Muscle of leg (tissue), 16 donors: ENCODE results near the gene NCF1. TPM values are rescaled to one million over a fixed set of nuclear protein-coding genes. Genes with fewer than 3 reads are reported as not detected.
"Not testable (repeated sequence)": the region's sequence is repeated elsewhere in the genome, so short reads cannot be mapped to it uniquely, and the experiment has no call there.

Experiments used
- DNase-seq: peaks from one replicate; pipeline ENCODE4 v3.0.0; 2013
- H3K27ac ChIP-seq: one replicate; pipeline ENCODE4 v1.5.1; 2013; ENCODE audit warnings: mild to moderate bottlenecking, low read length, control low read depth
- H3K27me3 ChIP-seq: one replicate; pipeline ENCODE4 v1.6.1; 2013; ENCODE audit warnings: low read length; ENCODE audit not compliant: control insufficient read depth, insufficient read depth
- H3K36me3 ChIP-seq: one replicate; pipeline ENCODE4 v1.6.1; 2013; ENCODE audit warnings: low read length; ENCODE audit not compliant: control insufficient read depth, insufficient read depth
- H3K4me1 ChIP-seq: one replicate; pipeline ENCODE4 v1.6.1; 2013; ENCODE audit warnings: low read length; ENCODE audit not compliant: control insufficient read depth, insufficient read depth
- H3K4me3 ChIP-seq: one replicate; pipeline ENCODE4 v1.5.1; 2013; ENCODE audit warnings: low read length, control low read depth
- H3K9me3 ChIP-seq: replicated peaks from 2 replicates; pipeline ENCODE4 v1.6.1; 2013; ENCODE audit warnings: low read depth, low read length; ENCODE audit not compliant: control insufficient read depth
- WGBS: methylation state at CpG from one replicate; pipeline ENCODE4 v1.1.5; 2013; ENCODE audit warnings: missing lambda C conversion rate; ENCODE audit not compliant: insufficient coverage; 5-methylcytosine and 5-hydroxymethylcytosine counted together
- long read RNA-seq, 11 donors: transcript quantifications; one replicate each; lab custom pipeline, GENCODE V29; 2026
- polyA plus RNA-seq, 8 donors: library from polyadenylated mRNA; unstranded; fragments of 120-200 nt; gene quantifications; one replicate each; pipeline versions ENCODE4 v1.2.1 to v1.2.3, GENCODE V29; 2013; ENCODE audit warnings: inconsistent platforms in 1 of 8, low replicate concordance in 1 of 8; ENCODE audit not compliant: insufficient read length in 8 of 8, insufficient read depth in 1 of 8
- total RNA-seq: library from RNA; stranded (reverse); fragments of 120-200 nt; gene quantifications from one replicate; pipeline ENCODE4 v1.2.4, GENCODE V29; 2013

Gene NCF1
- total RNA-seq (0.66 TPM), polyA plus RNA-seq (1 to 10 TPM; 1.1 to 3.4 (median 1.7) TPM)
- long read RNA-seq, donor 1, result 0 reads
- long read RNA-seq, donor 2, result 0 reads
- long read RNA-seq, donor 3, result 0 reads
- long read RNA-seq, donor 4, partial matches to known transcripts, result 0 of 1 reads
- long read RNA-seq, donor 4, other reads (novel, unspliced or antisense), result 0 of 1 reads
- long read RNA-seq, donor 5, partial matches to known transcripts, result 0 of 1 reads
- long read RNA-seq, donor 5, other reads (novel, unspliced or antisense), result 0 of 1 reads
- long read RNA-seq, donor 6, result 0 reads
- long read RNA-seq, donor 7, result 0 reads
- long read RNA-seq, donor 8, partial matches to known transcripts, result 0 of 1 reads
- long read RNA-seq, donor 8, other reads (novel, unspliced or antisense), result 0 of 1 reads
- long read RNA-seq, donor 9, result 0 reads
- long read RNA-seq, donor 10, result 0 reads
- long read RNA-seq, donor 11, partial matches to known transcripts, result 0 of 1 reads
- long read RNA-seq, donor 11, other reads (novel, unspliced or antisense), result 0 of 1 reads

DNA sequence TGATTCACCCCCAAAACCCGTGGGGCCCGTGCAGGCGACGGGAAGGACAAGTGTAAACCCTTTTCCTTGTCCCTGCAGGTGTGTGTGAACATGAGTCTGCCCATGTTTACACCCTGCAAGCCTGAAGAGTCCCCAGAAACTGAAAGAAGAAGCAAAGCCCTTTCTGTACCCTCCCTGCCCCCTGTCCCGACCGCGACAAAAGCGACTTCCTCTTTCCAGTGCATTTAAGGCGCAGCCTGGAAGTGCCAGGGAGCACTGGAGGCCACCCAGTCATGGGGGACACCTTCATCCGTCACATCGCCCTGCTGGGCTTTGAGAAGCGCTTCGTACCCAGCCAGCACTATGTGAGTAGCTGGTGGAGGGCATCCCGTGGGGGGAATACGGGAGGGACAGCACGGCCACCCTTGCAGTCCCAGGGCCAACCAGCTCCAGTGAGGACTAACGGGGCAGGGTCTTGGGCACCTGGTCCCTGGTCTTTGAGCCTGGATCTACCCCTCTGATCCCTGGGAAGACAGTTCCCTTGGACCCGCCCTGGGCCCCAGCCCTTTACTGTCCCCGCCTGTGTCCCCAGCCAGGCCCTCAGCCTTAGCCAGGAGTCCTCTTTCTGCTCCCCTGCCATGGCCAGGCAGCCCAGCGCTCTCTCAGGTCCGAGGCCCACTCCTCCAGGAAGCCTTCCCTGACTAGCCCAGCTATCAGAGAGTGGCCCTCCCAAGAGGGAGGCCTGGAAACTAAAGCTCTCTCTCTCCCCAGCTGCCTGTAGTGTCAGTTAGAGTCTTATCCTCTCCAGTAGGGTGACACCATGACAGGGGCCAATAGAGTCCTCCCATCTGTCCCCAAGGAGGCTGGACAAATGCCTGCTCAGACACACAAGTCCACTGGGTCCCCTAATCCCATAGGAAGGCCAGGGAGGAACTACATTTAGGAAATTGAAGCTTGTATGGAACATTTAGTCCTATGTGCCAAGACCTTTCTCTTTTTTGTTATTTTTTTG lies at the start of gene NCF1:
Gene NCF1 (plus strand): TSS at position 252 of the 991 bp plus-strand sequence. CDS start 21 bp downstream, at position 273.
- H3K36me3 ChIP-seq, H3K27me3 ChIP-seq, H3K27ac ChIP-seq, H3K4me1 ChIP-seq, DNase-seq, H3K4me3 ChIP-seq, H3K9me3 ChIP-seq: not testable (repeated sequence)
- WGBS, result no CpG with 5 or more reads among the region's 21 CpGs

DNA sequence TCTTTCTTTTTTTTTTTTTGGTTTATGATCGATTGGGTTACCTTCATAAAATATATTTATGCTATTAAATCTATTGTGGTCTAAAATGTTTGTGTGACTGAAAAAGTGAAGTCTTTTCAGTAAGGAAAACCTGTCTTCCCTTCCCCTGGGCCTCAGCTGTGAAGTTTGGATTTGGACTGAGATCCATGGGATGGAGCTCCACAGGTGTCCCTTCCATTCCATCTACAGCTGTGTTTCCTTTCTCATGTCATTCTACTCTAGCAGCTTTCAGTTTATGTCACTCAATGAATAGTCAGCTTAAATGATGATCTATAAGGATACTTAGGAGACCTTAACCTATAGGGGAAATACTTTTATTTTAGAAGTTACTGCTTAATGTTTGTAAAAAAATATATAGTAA lies 48.0 kb upstream of the NCF1 start:
- H3K27ac ChIP-seq, result no peak overlapping the region
- H3K4me1 ChIP-seq, result no peaks in the 10 kb centered on the region
- H3K36me3 ChIP-seq, result peaks cover 12% of the 10 kb centered on the region
- H3K27me3 ChIP-seq, result no peaks in the 10 kb centered on the region
- WGBS, result no CpG with 5 or more reads among the region's 1 CpG
- H3K9me3 ChIP-seq, result no peaks in the 10 kb centered on the region
- no peak overlapping the region for H3K4me3 ChIP-seq
- no peak for DNase-seq

GRCh38 chr7:74726309-74727101 lies 47.3 kb upstream of the NCF1 start:
- Histone ChIP-seq H3K4me1 (no peaks in the 10 kb centered on the region), H3K27ac (no peak overlapping the region), H3K27me3 (no peaks in the 10 kb centered on the region), H3K4me3 (no peak overlapping the region), H3K9me3 (no peaks in the 10 kb centered on the region), H3K36me3 (peaks cover 10% of the 10 kb centered on the region)
- no peak for DNase-seq
- 97% methylated on average over 5 of the region's 8 CpGs for WGBS

- not testable (repeated sequence) for DNase-seq, H3K9me3 ChIP-seq, H3K27ac ChIP-seq, H3K4me1 ChIP-seq, H3K36me3 ChIP-seq, H3K27me3 ChIP-seq, H3K4me3 ChIP-seq
- WGBS, result no CpG with 5 or more reads among the region's 10 CpGs
These were observed 45.1 kb upstream of the NCF1 start for GRCh38 chr7:74728686-74729085.

GRCh38 chr7:74730186-74730585 lies 43.6 kb upstream of the NCF1 start:
- not testable (repeated sequence) for DNase-seq, H3K9me3 ChIP-seq, H3K4me1 ChIP-seq, H3K36me3 ChIP-seq, H3K4me3 ChIP-seq, H3K27me3 ChIP-seq, H3K27ac ChIP-seq
- no CpG with 5 or more reads among the region's 5 CpGs for WGBS

DNA sequence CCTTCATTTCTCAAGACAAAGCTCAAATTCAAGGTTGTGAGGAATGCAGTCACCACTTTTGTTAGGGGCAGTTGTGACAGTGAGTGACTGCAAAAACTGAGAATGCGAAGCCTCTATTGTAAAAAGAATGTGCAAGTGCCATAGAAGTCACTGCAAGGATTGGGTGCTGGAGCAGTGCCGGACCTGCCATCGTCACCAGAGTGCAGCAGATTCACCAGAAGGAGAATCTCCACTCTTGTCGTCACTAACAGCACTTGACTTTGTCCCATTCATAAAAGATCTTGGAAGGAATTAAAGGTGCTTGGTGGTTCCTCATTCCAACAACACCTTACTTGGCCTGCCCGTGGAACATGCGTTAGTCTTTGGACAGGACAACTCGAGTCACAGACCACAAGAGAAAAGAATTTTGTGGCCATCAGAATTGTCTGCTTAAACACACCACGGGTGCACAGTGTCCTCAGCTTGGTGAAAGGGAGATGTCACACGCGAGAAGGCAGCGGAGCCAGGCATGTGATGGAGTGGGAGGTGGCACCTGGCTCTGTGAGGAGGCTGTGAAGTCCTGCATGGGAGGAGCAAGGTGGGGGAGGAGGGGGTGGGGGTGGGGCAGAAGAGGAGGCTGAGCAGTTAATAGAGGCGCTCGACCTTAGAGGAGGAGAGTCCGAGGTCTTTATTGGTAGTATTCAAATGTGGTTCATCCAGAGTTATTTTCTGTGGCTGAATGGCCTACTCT lies 33.7 kb upstream of the NCF1 start:
- not testable (repeated sequence) for H3K4me3 ChIP-seq, H3K9me3 ChIP-seq, DNase-seq, H3K36me3 ChIP-seq, H3K27ac ChIP-seq, H3K4me1 ChIP-seq, H3K27me3 ChIP-seq
- no CpG with 5 or more reads among the region's 14 CpGs for WGBS

- not testable (repeated sequence) for H3K27me3 ChIP-seq, DNase-seq, H3K4me1 ChIP-seq, H3K4me3 ChIP-seq, H3K36me3 ChIP-seq, H3K27ac ChIP-seq, H3K9me3 ChIP-seq
- no CpG with 5 or more reads among the region's 9 CpGs for WGBS
These were observed 29.8 kb upstream of the NCF1 start for GRCh38 chr7:74743936-74744557.

- H3K27me3 ChIP-seq, H3K4me1 ChIP-seq, H3K36me3 ChIP-seq, DNase-seq, H3K4me3 ChIP-seq, H3K27ac ChIP-seq, H3K9me3 ChIP-seq: not testable (repeated sequence)
- no CpG with 5 or more reads among the region's 9 CpGs for WGBS
These were observed 19.8 kb upstream of the NCF1 start for GRCh38 chr7:74753921-74754482.

GRCh38 chr7:74756673-74757072 lies 17.1 kb upstream of the NCF1 start:
- not testable (repeated sequence) for H3K9me3 ChIP-seq, H3K4me1 ChIP-seq, DNase-seq, H3K27me3 ChIP-seq, H3K36me3 ChIP-seq, H3K4me3 ChIP-seq, H3K27ac ChIP-seq
- WGBS, result no CpG with 5 or more reads among the region's 5 CpGs
